PC-3 (cell line): Measurements from ENCODE around the gene CRTC1.

Experiments used
- CTCF ChIP-seq: fragments of 300-600 bp; sonication (generic); conservative IDR thresholded peaks from 2 replicates; pipeline ENCODE4 v1.5.1; 2017; ENCODE audit warnings: antibody characterized with exemption, low read depth, mild to moderate bottlenecking, low read length
- EZH2phosphoT487 ChIP-seq: fragments of 300-600 bp; sonication (generic); IDR thresholded peaks from 2 replicates; pipeline ENCODE4 v1.6.1; 2018; ENCODE audit warnings: mild to moderate bottlenecking, antibody characterized with exemption, low read length, borderline replicate concordance

- TF ChIP-seq CTCF (no peak), EZH2phosphoT487 (no peak)
Measured at GRCh38 chr19:18777301-18778075, 94.0 kb downstream of the CRTC1 start.
